HepG2 (cell line): ENCODE measurements around the gene CD79A. TPM values are rescaled to one million over a fixed set of nuclear protein-coding genes. Genes with fewer than 3 reads are reported as not detected.

Source experiments
- ATM ChIP-seq: fragments of 450-650 bp; IDR thresholded peaks from 2 replicates; pipeline ENCODE4 v1.7.1; 2017; ENCODE audit warnings: mild to moderate bottlenecking, borderline replicate concordance
- HMG20A ChIP-seq: IDR thresholded peaks from 2 replicates; pipeline ENCODE4 v1.6.1; 2016; ENCODE audit warnings: borderline replicate concordance
- HMG20B ChIP-seq: conservative IDR thresholded peaks from 2 replicates; pipeline ENCODE4 v1.6.1; 2016; ENCODE audit warnings: missing genetic modification reagents, missing compliant biosample characterization
- RORA ChIP-seq: sonication (generic); formaldehyde crosslinking; IDR thresholded peaks from 2 replicates; pipeline ENCODE4 v1.5.0; 2020; ENCODE audit warnings: mild to moderate bottlenecking, missing genetic modification reagents, moderate library complexity
- SNAPC2 ChIP-seq: sonication (generic); formaldehyde crosslinking; IDR thresholded peaks from 2 replicates; pipeline ENCODE4 v1.8.1; 2022; ENCODE audit warnings: mild to moderate bottlenecking, missing genetic modification reagents
- THAP9 ChIP-seq: sonication (generic); formaldehyde crosslinking; IDR thresholded peaks from 2 replicates; pipeline ENCODE4; 2020; ENCODE audit warnings: missing genetic modification reagents, mild to moderate bottlenecking, borderline replicate concordance
- ZBTB10 ChIP-seq: sonication (generic); formaldehyde crosslinking; IDR thresholded peaks from 2 replicates; pipeline ENCODE4 v1.4.0; 2020; ENCODE audit warnings: missing genetic modification reagents, borderline replicate concordance
- ZBTB40 ChIP-seq, 2 experiments: fragments of 450-650 bp in 1 of 2; sonication (generic) in 1 of 2; formaldehyde crosslinking in 1 of 2; IDR thresholded peaks; 2 replicates each; pipeline versions ENCODE4 v1.6.1 to v1.8.0; 2016 to 2022; ENCODE audit warnings: antibody characterized with exemption in 1 of 2, mild to moderate bottlenecking in 1 of 2, missing genetic modification reagents in 1 of 2
- ZNF761 ChIP-seq: sonication (generic); formaldehyde crosslinking; conservative IDR thresholded peaks from 2 replicates; pipeline ENCODE4 v1.4.0; 2020; ENCODE audit warnings: mild to moderate bottlenecking, missing genetic modification reagents
- ZNF770 ChIP-seq: sonication (generic); formaldehyde crosslinking; IDR thresholded peaks from 2 replicates; pipeline ENCODE4 v1.5.0; 2020; ENCODE audit warnings: mild to moderate bottlenecking, missing genetic modification reagents
- polyA plus RNA-seq, 8 experiments: library from polyadenylated mRNA; depleted of rRNA in 3 of 8; stranded (reverse) in 7 of 8; unstranded in 1 of 8; fragments of >200 nt; fragmentation: Illumina TruSeq in 4 of 8; extraction: Trizol in 4 of 8; gene quantifications; 2 replicates each; pipeline versions ENCODE4 v1.2.1 to v1.2.3, GENCODE V29; 2011 to 2016; ENCODE audit warnings: low read depth in 4 of 8, missing spikeins in 1 of 8, mixed read lengths in 1 of 8; ENCODE audit not compliant: insufficient read depth in 1 of 8
- total RNA-seq, 5 experiments: library from RNA; depleted of rRNA; stranded (reverse); fragments of >200 nt; fragmentation: Illumina TruSeq; extraction: Trizol; gene quantifications; 2 replicates each; pipeline ENCODE4 v1.2.3, GENCODE V29; 2016; ENCODE audit warnings: low read depth in 1 of 5

CD79A gene
- total and polyA plus RNA-seq, 2 of the 13 experiments (the other 11 are each of a cell fraction or from before 2014, with no cell fraction given): 0.24 to 0.33 TPM

- TF ChIP-seq ZBTB10 (CRISPR knock-in tag) (no peak), HMG20A (no peak), RORA (no peak), ZNF770 (CRISPR knock-in tag) (0 out of 2 replicates have a peak, but pooled peaks have one; percentile 15), HMG20B (CRISPR knock-in tag) (no peak), ATM (no peak), THAP9 (CRISPR knock-in tag) (no peak), ZNF761 (no peak), SNAPC2 (no peak), ZBTB40 (IDR thresholded peaks at IDR 0.05) (no peak), ZBTB40 (CRISPR knock-in tag; IDR thresholded peaks at IDR 0.05) (peak; percentile 46; the same call in 1 of the 2 replicates)
Measured at GRCh38 chr19:41882568-41883462, 5.7 kb downstream of the CD79A start, which contains the start of gene ARHGEF1 (continued).
